ENCODE data around the gene NXPE3.

NXPE3 gene

DNA sequence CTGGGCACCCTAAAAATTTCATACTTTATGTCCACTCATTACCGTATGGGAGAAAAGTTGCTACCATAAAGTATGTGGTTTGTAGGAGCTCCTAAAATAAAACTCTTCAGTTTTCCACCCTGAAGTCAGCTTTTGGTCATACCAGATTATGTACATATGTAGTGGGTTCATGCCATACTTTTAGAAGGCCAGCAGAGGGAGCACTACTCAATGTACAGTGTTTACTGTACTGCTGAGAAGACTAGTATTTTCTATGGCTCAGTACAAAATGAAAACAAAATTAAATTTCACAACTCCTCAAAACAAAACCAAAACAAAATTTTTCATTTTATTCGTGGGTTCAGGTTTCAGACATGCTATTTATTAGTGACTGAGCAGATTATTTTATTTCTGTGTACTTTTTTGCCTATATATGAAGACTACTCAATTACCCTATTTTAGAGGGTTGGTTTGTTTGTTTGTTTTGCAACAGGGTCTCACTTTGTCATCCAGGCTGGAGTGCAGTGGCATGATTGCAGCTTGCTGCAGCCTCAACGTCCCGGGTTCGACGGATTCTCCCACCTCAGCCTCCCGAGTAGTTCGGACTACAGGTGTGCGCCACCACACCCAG is 24.3 kb downstream of the NXPE3 start:
- DNase-seq = peak; percentile 79

DNA sequence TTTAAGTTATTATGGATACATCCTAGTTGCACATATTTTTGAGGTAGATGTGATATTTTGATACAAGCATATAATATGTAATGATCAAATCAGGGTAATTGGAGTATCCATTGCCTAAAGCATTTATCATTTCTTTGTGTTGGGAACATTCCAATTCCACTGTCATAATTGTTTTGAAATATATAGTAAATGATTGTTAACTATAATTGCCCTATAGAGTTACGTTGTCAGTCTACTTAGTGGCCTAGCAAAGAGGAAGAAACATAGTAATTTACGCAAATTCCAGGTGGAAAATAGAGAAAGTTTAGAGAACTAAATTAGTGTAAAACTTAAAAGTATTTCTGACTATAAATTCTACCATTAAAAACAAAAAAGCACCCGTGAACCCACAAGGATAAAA is 24.9 kb downstream of the NXPE3 start:
- DNase-seq = no peak

DNA sequence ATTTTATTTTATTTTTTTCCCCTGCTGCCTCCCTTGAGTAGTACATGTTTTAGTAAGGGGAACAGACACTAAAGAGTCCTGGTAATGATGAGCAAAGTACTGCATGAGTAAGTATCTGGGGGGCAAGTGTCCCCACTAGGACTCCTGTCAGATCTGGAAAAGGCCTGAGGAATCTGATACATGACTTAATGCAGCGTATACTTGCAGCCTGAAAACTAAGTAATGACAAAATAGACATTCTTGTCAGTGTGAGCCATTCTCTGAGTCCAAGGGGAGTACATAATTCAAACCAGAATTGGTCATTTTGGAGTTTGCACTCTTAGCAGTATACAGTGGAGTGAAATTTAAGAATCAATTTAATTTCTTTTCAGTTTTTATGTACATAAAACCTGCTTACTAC is 27.5 kb downstream of the NXPE3 start:
- no peak for DNase-seq

DNA sequence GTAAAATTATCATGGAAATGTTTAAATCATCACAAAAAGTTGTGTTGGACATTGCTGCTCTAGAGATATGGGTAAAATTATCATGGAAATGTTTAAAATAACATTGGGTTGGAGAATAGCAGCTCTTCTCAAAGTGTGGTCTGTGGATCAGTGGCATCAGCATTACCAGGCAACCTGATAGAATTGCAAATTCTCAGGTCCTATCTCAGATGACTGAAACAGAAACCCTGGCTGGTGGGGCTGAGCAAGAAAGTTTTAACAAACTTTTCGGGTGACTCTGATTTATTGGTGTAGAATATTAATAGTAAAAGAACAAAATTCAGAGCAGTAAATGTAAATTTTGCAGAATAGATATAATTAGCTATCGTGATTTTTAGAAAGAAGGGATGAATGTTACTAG is 28.9 kb downstream of the NXPE3 start:
- DNase-seq = no peak

DNA sequence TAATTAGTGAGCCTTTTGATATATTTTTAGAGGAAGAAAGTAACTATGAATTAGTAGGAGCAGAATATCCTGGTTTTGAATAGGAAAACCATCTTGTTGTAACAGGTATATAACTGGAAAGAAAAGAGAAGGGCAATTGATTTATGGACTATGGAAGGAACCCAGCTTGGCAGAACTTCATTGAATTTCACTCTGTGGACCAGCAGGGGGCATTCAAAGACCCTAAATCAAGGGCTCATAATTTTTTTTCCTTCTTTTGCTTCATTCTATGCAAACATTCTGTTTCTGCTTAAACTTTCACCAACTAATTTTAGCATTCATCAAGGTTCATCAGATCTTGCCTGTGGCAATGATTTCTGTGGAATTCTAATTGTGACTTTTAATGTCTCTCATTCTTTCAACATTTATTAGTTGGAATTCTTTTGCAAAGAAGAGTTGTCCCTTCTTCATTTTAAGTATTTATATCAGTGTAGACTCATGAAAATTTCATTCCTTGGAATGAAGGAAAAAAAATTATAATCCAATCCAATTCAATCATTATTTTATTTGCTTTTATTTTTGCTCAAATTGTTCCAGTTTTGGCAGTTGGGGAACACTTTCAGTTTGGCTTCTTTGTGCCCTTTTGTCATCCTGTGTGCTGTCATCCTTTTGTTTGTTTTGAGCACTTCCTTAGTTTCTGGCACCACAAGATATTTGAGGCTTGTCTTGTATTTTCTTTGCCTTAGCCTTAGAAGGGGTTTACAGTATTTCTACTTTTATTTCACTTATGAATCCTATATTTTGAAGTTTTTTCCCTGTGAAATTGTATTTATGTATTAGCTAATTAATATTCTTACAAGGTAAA is 30.4 kb downstream of the NXPE3 start:
- DNase-seq = peak; percentile 67

DNA sequence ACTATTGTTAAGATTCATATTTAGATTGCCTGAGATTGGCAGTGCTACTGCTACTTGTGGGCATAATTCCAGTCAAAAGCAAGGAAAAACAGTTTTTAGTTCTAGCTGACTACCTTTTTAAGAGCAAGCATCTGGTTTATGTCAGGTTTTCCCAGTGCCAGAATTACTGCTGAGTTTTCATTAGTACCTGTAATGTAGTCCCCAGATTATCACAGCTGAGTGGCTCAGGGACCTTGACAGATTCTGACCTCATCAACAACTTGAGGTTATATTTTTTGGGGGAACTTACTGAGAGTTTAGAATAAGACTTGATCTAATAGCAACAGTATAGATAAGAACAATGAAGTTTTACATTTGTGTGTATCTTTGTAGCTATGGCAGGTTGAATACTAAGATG is 31.0 kb downstream of the NXPE3 start:
- DNase-seq = peak; percentile 20

DNA sequence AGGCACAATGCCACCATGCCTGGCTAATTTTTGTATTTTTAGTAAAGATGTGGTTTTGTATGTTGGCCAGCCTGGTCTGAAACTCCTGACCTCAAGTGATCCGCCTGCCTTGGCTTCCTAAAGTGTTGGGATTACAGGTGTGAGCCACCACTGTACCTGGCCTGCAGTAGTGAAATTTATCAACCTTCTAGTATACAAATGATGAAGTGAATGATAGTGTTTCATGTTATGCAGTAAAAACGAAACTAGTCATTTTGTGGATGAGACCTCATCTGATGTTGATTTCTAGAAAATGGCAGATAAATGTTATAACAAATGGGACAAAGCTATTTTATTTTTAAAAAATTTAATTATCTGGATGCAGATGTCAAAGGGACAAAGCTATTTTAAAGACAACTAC is 32.9 kb downstream of the NXPE3 start:
- no peak for DNase-seq

DNA sequence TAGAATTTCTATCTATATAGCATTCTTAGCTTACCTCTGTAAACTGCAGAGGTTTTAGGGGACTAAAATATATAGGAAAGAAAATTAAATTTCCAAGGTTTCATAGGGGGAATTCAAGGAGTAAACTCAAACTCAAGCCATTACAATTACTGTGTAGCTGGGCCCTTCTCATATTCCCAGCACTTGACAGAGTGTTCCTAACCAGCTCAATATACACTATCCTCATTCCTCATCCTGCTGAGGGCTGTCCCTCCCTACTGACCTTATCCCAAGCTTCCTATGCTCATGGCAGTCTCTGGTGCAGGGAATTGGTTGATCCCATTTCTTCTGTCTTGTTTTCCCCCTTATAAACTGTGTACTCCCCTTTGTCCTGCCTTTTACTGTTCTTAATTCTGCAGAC is 33.9 kb downstream of the NXPE3 start:
- DNase-seq = no peak

DNA sequence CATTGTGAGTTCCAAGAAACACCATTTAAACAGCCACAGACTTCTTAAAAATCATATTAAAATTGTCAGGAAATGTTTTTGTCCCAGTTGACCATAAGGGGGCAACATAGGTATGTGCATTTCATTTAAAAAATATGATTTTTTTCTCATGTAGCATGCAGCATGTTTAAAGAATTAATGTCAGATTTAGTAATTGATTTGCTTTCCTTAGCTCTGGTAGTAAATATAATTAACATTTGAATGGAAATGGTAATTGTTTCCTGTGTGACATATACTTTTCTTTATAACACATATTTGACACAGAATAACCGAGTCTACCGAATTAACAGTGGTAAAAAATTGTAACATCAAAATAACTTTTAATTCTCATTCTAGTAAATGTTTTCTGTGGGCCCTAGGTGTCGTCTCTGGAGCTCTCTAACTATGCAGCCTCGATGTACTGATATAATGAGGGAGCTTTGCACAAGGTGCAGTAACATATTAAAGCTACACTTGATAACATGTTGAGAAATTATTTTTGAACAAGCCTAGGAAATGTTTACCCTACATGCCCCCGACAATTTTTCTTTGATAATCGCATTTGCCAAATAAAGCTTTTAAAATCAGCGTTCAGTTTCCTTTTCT is 34.9 kb downstream of the NXPE3 start:
- DNase-seq = peak; percentile 60

DNA sequence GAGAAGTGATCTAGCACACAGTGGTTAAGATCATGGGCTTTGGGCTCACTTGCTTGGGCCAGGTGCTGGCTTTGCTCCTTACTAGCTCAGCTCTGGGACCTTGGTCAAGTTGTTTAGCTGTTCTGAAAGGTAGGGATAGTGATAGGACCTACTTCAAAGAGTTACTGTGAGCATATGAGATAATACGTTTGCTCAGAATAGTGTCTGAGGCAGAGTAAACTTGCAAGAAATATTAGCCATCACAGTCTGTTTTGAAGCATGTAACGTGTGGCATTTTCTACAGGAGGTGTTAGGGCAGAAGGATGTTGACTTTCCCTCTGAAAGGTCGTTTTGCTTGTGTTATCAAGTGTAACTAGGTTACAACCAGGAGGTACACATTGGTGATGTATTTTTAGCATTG is 35.8 kb downstream of the NXPE3 start:
- no peak for DNase-seq

DNA sequence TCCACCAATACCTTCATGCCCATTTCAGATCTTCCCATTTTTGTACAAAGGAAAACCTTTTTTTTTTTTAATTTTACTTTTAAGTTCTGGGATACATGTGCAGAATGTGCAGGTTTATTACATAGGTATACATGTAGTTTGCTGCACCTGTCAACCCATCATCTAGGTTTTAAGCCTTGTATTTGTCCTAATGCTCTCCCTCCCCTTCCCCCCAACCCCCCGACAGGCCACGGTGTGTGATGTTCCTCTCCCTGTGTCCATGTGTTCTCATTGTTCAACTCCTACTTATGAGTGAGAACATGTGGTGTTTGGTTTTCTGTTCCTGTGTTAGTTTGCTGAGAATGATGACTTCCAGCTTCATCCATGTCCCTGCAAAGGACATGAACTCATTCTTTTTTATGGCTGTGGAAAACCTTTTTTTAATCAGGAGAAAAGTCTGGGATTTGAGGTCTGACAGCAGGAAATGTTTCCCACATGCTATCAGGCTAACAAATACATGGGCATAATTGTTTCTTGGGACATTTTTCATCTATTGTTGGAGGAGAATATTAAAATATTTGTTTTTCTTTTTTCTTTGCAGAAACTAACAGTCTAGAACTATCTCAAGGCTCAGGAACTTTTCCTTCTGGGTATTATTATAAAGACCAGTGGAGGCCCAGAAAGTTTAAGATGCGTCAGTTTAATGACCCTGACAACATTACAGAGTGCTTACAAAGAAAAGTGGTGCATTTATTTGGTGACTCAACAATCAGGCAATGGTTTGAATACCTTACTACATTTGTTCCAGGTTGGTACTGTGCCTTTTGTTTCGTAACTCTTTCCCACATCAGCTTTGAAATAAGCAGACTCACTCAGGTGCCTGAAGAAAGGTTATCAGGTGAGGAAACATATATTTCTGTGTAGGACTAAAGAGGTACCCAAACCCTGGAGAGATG is 37.5 kb downstream of the NXPE3 start:
- DNase-seq = no peak

DNA sequence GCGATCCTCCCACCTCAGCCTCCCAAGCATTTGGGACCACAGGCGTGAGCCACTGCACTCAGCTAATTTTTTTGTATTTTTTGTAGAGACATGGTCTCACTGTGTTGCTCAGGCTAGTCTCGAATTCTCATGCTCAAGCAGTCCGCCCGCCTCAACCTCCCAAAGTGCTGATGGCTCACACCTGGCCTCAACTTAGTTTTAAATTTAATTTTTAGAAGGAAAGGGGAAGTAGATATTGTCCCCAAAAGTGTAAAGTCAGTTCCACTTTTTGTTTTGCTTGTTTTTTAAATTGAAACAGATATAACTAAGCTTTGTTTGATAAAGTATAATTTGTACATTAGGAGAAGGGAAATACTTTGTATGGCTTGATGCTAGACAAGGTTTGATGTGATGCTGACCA is 39.0 kb downstream of the NXPE3 start:
- DNase-seq = no peak

DNA sequence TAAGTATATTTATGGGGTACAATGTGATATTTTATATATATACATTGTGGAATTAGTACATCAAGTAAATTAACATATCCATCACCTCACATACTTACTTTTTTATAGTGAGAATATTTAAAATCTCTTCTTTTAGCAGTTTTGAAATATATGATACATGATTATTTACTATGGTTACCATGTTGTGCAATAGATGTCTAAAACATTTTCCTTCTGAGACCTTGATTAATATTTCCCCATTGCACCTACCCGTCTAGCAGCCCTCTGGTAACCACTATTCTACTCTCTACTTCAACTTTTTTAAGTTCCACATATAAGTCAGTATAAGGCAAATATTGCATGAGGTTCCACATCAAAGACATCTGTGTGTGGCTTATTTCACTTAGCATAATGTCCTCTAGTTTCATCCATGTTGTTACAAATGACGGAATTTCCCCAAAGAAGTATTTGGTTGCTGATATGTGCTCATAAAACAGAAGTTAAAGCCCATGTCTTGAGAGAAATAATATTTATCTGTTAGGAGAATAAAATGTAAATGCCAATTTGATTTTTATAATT is 40.7 kb downstream of the NXPE3 start:
- DNase-seq = no peak

DNA sequence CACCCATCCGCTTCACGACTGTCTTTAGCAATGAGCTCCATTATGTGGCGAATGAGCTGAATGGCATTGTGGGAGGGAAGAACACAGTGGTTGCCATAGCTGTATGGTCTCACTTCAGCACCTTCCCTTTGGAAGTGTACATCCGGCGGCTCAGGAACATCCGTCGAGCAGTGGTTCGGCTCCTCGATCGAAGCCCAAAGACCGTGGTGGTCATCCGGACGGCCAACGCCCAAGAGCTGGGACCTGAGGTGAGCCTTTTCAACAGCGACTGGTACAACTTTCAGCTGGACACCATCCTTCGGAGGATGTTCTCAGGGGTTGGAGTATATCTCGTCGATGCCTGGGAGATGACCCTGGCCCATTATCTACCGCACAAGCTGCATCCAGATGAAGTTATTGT is 42.5 kb downstream of the NXPE3 start:
- DNase-seq = no peak

DNA sequence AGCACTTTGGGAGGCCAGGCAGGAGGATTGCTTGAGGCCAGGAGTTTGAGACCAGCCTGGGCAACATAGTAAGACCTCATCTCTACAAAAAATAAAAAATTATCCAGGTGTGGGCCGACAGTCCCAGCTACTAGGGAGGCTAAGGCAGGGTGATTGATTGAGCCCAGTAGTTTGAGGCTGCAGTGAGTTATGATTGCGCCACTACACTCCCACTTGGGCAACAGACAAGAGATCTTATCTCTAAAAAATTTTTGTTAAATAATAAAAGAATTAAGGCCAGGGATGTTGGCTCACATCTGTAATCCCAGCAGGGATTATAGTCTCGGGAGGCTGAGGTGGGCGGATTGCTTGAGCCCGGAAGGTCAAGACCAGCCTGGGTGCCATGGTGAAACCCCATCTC is 44.5 kb downstream of the NXPE3 start:
- DNase-seq = no peak

DNA sequence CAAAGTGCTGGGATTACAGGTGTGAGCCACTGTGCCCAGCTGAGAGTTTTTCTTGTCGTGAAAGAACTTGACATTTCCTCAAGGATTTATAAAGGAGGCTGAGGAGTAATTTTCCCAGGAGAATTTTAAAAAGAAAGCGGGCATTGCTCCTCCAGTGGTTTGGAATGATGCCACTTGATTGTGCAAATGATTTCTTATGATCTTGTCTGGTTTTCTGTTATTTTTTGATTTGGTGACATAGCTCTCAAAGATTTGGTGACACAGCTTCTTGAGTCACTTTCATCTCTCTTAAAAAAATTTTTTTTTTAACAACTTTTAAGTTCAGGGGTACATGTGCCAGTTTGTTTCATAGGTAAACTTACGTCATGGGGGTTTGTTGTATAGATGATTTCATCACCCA is 45.7 kb downstream of the NXPE3 start:
- no peak for DNase-seq

DNA sequence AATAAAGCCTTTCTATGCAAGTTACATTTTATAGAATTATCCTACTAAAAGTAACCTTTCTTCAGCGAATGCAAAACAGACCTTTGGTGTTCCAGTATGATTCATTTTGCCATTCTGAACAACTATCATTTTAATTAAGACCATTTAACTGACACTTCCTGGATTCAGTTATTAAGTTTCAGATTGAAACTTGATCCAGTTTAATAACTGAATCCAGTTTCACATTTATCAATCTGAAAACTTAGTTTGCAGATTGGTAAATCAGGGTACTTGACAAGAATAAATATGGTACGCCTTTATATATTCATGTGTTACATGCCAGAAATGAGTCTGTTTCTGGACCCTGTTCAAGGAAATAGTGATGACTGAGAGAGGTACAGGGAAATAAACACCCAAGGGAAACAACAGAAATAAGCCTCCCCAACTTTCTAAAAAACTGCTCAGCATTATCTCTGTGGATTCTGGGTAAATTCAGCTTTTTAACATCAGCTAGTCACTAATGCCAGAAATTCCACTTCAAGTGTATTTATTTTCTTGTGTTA is 47.0 kb downstream of the NXPE3 start:
- no peak for DNase-seq

DNA sequence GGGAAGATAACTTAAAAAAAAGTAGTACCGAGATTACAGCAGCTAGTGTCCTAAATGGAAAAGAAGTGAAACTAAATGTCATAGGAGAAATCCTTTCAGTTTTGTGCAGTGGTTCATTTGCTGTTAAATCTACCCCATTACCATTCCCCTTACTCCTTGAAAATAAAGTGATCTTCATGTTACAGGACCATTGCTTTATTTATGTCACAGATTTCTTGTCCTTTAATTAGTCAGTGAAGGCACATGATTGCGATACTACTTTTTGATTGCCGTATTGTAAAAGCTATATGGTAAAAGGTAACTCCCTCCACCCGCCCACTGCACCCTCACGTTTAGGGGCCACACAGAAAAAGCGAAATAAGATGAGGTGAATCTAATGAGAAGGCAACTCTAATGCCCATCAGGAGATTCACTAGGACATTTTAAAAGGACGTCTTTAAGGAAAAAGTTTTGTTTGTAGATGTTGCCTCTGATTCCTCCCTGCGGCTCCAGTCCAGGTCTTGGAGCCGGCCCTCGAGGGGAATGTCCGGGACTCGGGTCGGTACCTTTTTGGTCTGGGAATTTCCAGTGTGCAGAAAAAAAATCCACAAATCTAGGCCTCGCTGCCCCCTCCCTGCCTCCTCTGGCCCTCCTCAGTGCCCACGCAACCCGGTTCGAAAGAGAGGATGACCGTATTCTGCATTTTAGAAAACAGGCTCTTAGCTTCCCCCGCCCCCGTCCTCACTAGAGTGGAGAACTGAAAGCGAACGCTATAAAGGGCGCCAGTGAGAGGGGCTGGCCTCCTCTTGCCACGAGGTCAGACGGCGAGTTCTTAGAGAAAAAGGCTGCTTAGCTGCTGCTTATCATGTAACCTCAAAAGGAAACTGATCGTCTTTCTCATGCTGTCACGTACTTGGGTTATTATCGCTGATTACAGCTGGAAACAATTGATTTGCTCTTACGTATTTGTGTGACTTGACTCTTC is 48.5 kb downstream of the NXPE3 start:
- DNase-seq = peak; percentile 90

DNA sequence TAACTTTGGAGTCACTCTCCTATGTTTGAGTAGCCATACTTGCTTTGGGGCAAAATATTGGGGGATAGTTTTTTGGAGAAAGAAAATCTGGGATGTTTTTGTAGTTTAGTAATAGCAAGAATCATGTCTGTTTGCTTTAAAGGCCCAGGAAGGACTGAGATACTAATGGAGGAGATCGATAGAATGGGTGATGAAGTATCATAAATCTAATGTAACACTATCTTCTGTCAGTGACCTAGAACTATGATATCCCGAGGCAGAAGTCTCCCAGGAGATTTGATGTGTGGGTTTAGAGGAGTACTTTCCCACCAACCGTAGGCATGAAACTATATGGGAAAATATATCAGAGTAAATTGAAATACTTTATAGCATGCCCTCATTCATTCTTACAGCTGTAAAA is 49.3 kb downstream of the NXPE3 start:
- DNase-seq = peak; percentile 15

DNA sequence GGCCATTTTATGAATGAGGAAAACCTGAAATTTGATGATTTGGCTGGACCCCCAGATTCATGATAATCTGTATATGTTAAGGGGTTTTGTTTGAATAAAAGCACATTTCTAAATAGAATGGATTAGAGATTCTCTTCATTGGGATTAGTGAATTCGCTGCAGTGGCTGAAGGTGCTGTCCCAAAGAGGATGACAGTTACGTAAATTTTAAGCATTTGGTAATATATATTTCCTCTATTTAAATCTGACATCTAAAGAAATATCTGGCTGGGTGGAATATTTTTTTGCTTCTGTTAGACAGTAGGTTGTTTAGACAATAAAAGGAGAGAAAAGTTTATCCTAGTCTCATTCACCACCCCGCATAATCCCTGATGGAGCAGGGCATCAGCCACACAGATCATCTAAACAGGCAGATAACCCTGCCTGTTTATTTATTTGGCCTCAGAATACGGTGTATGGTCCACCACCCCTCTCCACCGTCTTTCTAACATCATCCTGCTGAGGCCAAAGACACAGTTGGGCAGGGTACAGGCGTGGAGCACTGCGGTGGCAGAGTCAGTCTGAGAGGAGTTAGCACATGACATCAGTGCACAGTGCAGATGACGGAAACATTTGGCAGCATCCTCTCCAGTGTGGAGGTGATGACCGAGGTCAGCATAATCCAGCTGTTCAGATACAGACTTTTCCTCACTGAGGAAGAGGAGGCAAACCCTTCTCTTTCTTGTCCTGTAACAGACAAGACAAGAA is 49.9 kb downstream of the NXPE3 start:
- peak; percentile 74 for DNase-seq

DNA sequence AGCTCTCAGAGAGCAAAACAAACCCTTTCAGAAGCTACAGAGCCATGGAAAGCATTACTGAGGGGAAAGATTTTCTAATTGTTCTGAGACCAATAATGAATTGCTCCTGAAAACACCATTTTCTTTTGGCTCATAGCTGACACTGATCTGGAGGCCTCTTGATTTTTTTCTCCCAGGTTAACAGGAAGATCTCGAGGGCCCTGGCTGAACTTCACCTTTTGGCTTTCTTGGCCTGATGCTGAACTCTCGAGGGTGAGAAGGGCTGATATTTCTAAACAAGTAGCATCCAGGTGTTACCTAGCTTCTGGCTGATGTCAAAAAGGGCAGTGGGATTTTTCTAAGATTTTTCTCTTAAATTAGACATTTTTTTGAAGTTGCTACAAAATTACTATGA is 50.4 kb downstream of the NXPE3 start:
- DNase-seq = peak; percentile 25

All from CD4-positive, alpha-beta T cell treated with Interleukin-10 for 1 hour (primary cell).